Right atrium auricular region (tissue), 2 donors: ENCODE measurements around the gene ZNF749. TPM values are rescaled to one million over a fixed set of nuclear protein-coding genes. Genes with fewer than 3 reads are reported as not detected.
A peak's percentile ranks its signal among the peaks of the same experiment; 100 is the strongest.

ENCODE experiments used
- DNase-seq: peaks from one replicate; pipeline ENCODE4 v3.0.0-alpha.2; 2019; ENCODE audit warnings: low spot score
- H3K27ac ChIP-seq, 2 donors: fragments of 200-600 bp; sonication (generic); 1 replicate in 1 of 2; 2 replicates in 1 of 2; pipeline ENCODE4 v1.5.1; 2016 to 2019
- H3K27me3 ChIP-seq, 2 donors: fragments of 200-600 bp; sonication (generic); one replicate each; pipeline versions ENCODE4 v1.5.1 to v1.6.0; 2017 to 2019
- H3K36me3 ChIP-seq: fragments of 200-600 bp; sonication (generic); one replicate; pipeline ENCODE4 v1.5.1; 2016
- H3K4me1 ChIP-seq, 2 donors: fragments of 200-600 bp; sonication (generic); one replicate each; pipeline versions ENCODE4 v1.5.1 to v1.6.0; 2017 to 2019
- H3K4me3 ChIP-seq, 2 donors: fragments of 200-600 bp; sonication (generic); 1 replicate in 1 of 2; 2 replicates in 1 of 2; pipeline ENCODE4 v1.5.1; 2017 to 2019; ENCODE audit warnings: mild to moderate bottlenecking in 1 of 2, moderate library complexity in 1 of 2
- H3K9me3 ChIP-seq, 2 donors: fragments of 200-600 bp; sonication (generic); one replicate each; pipeline ENCODE4 v1.5.1; 2019
- CTCF ChIP-seq, 2 donors: fragments of 200-600 bp; sonication (generic); IDR thresholded peaks; one replicate each; pipeline ENCODE4 v1.5.1; 2019; ENCODE audit warnings: antibody characterized with exemption in 2 of 2
- total RNA-seq, 2 donors: library from RNA; depleted of rRNA; stranded (reverse); fragments of >200 nt; gene quantifications; one replicate each; pipeline ENCODE4 v1.1.0, GENCODE V29; 2016

ZNF749 gene
- total RNA-seq, 2 donors from 2014 or later: 1.1 to 3.5 TPM

- no peak for TF ChIP-seq CTCF (IDR thresholded peaks at IDR 0.05)
- peaks cover 13% of the 10 kb centered on the region for H3K36me3 ChIP-seq
Observed at GRCh38 chr19:57403737-57404563, 31.2 kb upstream of the ZNF749 start.

GRCh38 chr19:57406516-57407123 is 28.5 kb upstream of the ZNF749 start:
- Histone ChIP-seq H3K9me3 (no peaks in the 10 kb centered on the region), H3K36me3 (no peaks in the 10 kb centered on the region), H3K27ac (no peak overlapping the region), H3K4me3 (no peak overlapping the region), H3K4me1 (peaks cover 0 to 10% of the 10 kb centered on the region in 2 donors), H3K27me3 (no peaks in the 10 kb centered on the region)
- peak; percentile 49 to 80 for TF ChIP-seq CTCF (IDR thresholded peaks at IDR 0.05)
- DNase-seq: no peak

More at GRCh38 chr19:57403737-57404563, 31.2 kb upstream of the ZNF749 start:
- H3K9me3 ChIP-seq: peaks cover 0 to 10% of the 10 kb centered on the region in 2 donors
- no peaks in the 10 kb centered on the region for H3K27me3 ChIP-seq
- no peak for DNase-seq
- no peaks in the 10 kb centered on the region for H3K4me1 ChIP-seq
- no peak overlapping the region for H3K4me3 ChIP-seq
- H3K27ac ChIP-seq: no peak overlapping the region

GRCh38 chr19:57410877-57411671 is 24.1 kb upstream of the ZNF749 start, which contains the start of gene ZNF17:
Gene ZNF17 (plus strand): TSS chr19:57411161. CDS start chr19:57413616, 2,455 bp downstream.
- TF ChIP-seq CTCF (IDR thresholded peaks at IDR 0.05): no peak
- peak within 1 kb of the TSS; percentile 8 to 83 for H3K27ac ChIP-seq
- DNase-seq: peak; percentile 94
- H3K27me3 ChIP-seq: no peaks in the 10 kb centered on the region
- H3K9me3 ChIP-seq: no peaks in the 10 kb centered on the region
- peaks cover 0 to 23% of the 10 kb centered on the region in 2 donors for H3K4me1 ChIP-seq
- peak within 1 kb of the TSS; percentile 61 to 91 for H3K4me3 ChIP-seq
- H3K36me3 ChIP-seq: peaks cover 19% of the 10 kb centered on the region

- no peak overlapping the region for H3K4me3 ChIP-seq
- no peak for TF ChIP-seq CTCF (IDR thresholded peaks at IDR 0.05)
- peaks cover 0 to 37% of the 10 kb centered on the region in 2 donors for H3K9me3 ChIP-seq
- no peaks in the 10 kb centered on the region for H3K27me3 ChIP-seq
- H3K27ac ChIP-seq: no peak overlapping the region
- DNase-seq: no peak
- no peaks in the 10 kb centered on the region for H3K4me1 ChIP-seq
- peaks cover 52% of the 10 kb centered on the region for H3K36me3 ChIP-seq
Observed at GRCh38 chr19:57419439-57419838, 15.7 kb upstream of the ZNF749 start.

GRCh38 chr19:57421037-57421436 is 14.1 kb upstream of the ZNF749 start:
- no peak for DNase-seq
- H3K4me3 ChIP-seq: no peak overlapping the region
- no peak for TF ChIP-seq CTCF (IDR thresholded peaks at IDR 0.05)
- H3K27ac ChIP-seq: no peak overlapping the region
- no peaks in the 10 kb centered on the region for H3K4me1 ChIP-seq
- no peaks in the 10 kb centered on the region for H3K27me3 ChIP-seq
- H3K36me3 ChIP-seq: peaks cover 43% of the 10 kb centered on the region
- H3K9me3 ChIP-seq: peaks cover 0 to 37% of the 10 kb centered on the region in 2 donors
